T-cell (primary cell): ENCODE data around the gene UAP1L1. TPM values are rescaled to one million over a fixed set of nuclear protein-coding genes. Genes with fewer than 3 reads are reported as not detected.

Source experiments
- ATAC-seq, 4 experiments: fragments of 200-7000 bp in 3 of 4; fragments of 150-1000 bp in 1 of 4; cut with Tn5 transposase; replicated peaks in 1 of 4; 1 replicate in 3 of 4; 2 replicates in 1 of 4; pipeline ENCODE4 v1.10.0; 2021; ENCODE audit warnings: moderate library complexity in 3 of 4, mild to moderate bottlenecking in 2 of 4, moderate number of reproducible peaks in 1 of 4
- CTCF ChIA-PET, 2 donors: fragments of 300-600 bp; sonication (Branson Sonifier 250); formaldehyde crosslinking; loops; one replicate each; lab custom pipeline; 2022; ENCODE audit warnings: antibody characterized with exemption in 2 of 2; lab: Charles Lee
- POLR2A ChIA-PET, 2 donors: fragments of 300-600 bp; sonication (Branson Sonifier 250); formaldehyde crosslinking; loops; one replicate each; lab custom pipeline; 2022; ENCODE audit warnings: antibody characterized with exemption in 2 of 2; lab: Charles Lee
- DNase-seq, 35 experiments: peaks; one replicate each; pipeline versions ENCODE4 v3.0.0 to v3.0.0-alpha.2; 2013 to 2023
- H3K27ac ChIP-seq: one replicate; pipeline ENCODE4 v1.5.1; 2013; ENCODE audit warnings: low read length
- H3K27me3 ChIP-seq, 2 experiments: replicated peaks in 1 of 2; 1 replicate in 1 of 2; 2 replicates in 1 of 2; pipeline versions ENCODE4 v1.6.1 to v1.7.0; 2013; ENCODE audit warnings: low read length in 1 of 2, mixed read lengths in 1 of 2; ENCODE audit not compliant: control insufficient read depth in 2 of 2, insufficient read depth in 2 of 2; ENCODE audit errors: extremely low read depth in 1 of 2
- H3K36me3 ChIP-seq, 2 donors: 1 replicate in 1 of 2; 2 replicates in 1 of 2; pipeline versions ENCODE4 v1.6.1 to v1.7.0; 2013; ENCODE audit warnings: low read length in 1 of 2; ENCODE audit not compliant: control insufficient read depth in 2 of 2, insufficient read depth in 1 of 2; ENCODE audit errors: extremely low read depth in 1 of 2
- H3K4me1 ChIP-seq, 2 experiments: 1 replicate in 1 of 2; 2 replicates in 1 of 2; pipeline versions ENCODE4 v1.6.1 to v1.7.0; 2013; ENCODE audit warnings: low read length in 2 of 2, mixed read lengths in 1 of 2; ENCODE audit not compliant: insufficient read depth in 2 of 2, control insufficient read depth in 1 of 2; ENCODE audit errors: extremely low read depth in 1 of 2
- H3K4me3 ChIP-seq, 2 donors: 1 replicate in 1 of 2; 2 replicates in 1 of 2; pipeline versions ENCODE4 v1.5.1 to v1.7.0; 2013; ENCODE audit warnings: mild to moderate bottlenecking in 2 of 2, low read length in 1 of 2, moderate library complexity in 1 of 2; ENCODE audit not compliant: control insufficient read depth in 1 of 2; ENCODE audit errors: extremely low read depth in 1 of 2
- H3K9me3 ChIP-seq: 2 replicates; pipeline ENCODE4 v1.7.0; 2013
- H3K27ac Mint-ChIP-seq, 2 donors: one replicate each; pipeline ENCODE4 v1.8.0; 2020 to 2021; ENCODE audit warnings: mild to moderate bottlenecking in 2 of 2, mixed read lengths in 2 of 2
- H3K27me3 Mint-ChIP-seq, 2 donors: one replicate each; pipeline ENCODE4 v1.8.0; 2021 to 2022; ENCODE audit warnings: mixed read lengths in 2 of 2
- H3K36me3 Mint-ChIP-seq: one replicate; pipeline ENCODE4 v1.8.0; 2021; ENCODE audit warnings: mixed read lengths
- H3K4me1 Mint-ChIP-seq, 3 donors: one replicate each; pipeline ENCODE4 v1.8.0; 2020 to 2022; ENCODE audit warnings: mixed read lengths in 3 of 3, mild to moderate bottlenecking in 1 of 3
- H3K4me3 Mint-ChIP-seq, 3 donors: one replicate each; pipeline ENCODE4 v1.8.0; 2020 to 2022; ENCODE audit warnings: mild to moderate bottlenecking in 3 of 3, mixed read lengths in 3 of 3, moderate library complexity in 3 of 3
- H3K9me3 Mint-ChIP-seq, 3 donors: one replicate each; pipeline ENCODE4 v1.8.0; 2020 to 2022; ENCODE audit warnings: mixed read lengths in 3 of 3
- WGBS: methylation state at CpG from one replicate; pipeline ENCODE4 v1.1.5; 2013; ENCODE audit warnings: missing lambda C conversion rate; ENCODE audit not compliant: insufficient coverage; 5-methylcytosine and 5-hydroxymethylcytosine counted together
- total RNA-seq, 35 experiments: library from RNA in 6 of 35; stranded (reverse) in 6 of 35; fragments of 120-200 nt in 1 of 35; gene quantifications; one replicate each; pipeline versions ENCODE4 v1.2.1 to v1.2.4 and lab custom pipeline; 2013 to 2026

UAP1L1 gene
- total RNA-seq, 5 donors from 2014 or later (not counting 1 experiment from before 2014, with no cell fraction given) = 11.3 to 32.8 (median 19.3) TPM

- POLR2A ChIA-PET = no interaction called here
Measured at GRCh38 chr9:137065336-137065967, 11.9 kb upstream of the UAP1L1 start.

DNA sequence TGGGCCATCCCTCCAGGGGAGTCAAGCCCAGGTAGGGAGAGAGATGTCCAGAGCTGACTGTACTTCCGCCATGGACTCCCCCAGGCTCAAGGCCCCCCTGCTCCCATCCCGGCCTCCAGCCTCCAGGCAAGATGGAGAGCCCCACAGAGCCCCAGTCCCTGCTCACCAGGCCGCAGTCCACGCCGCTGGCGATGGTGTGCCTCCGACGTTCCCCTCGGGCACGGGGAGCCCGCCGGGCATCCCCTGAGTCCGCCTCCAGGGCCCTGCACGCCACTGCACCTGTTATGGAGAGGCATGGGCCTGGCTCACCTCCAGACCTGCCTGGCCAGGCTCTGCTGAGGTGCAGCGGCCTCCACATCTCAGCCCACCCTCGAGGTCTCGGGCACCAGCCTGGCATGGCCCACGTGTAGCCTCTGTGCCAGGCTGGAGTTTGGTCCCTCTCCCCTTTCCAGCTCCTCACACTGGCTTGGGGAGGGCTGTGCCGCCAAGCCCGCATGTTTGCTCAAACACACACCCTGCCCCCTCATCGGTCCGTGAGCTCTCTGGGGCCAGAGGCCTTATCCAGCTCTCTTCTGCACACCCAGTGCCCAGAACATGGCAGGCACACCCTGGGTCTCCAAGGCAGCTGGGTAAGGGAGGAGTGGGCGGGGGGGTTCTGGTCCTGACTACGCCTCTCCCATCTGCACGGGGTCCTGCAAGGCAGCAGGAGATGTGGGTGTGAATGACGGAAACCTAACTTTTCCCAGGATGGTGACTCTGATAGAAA, 11.0 kb upstream of the UAP1L1 start:
- peaks cover 12 to 16% (median 13%) of the 10 kb centered on the region in 3 donors for H3K4me1 Mint-ChIP-seq
- ATAC-seq = no peak

More at GRCh38 chr9:137065336-137065967, 11.9 kb upstream of the UAP1L1 start:
- Histone ChIP-seq H3K36me3 (no peaks in the 10 kb centered on the region), H3K4me1 (peaks cover 3 to 27% of the 10 kb centered on the region in 2 experiments), H3K27me3 (peaks cover 0 to 25% of the 10 kb centered on the region in 2 experiments), H3K9me3 (no peaks in the 10 kb centered on the region), H3K4me3 (no peak overlapping the region), H3K27ac (no peak overlapping the region)
- Mint-ChIP-seq H3K27ac (no peak overlapping the region), H3K9me3 (no peaks in the 10 kb centered on the region), H3K27me3 (peaks cover 3% of the 10 kb centered on the region in 2 donors), H3K4me3 (no peak overlapping the region), H3K4me1 (peaks cover 5 to 9% (median 8%) of the 10 kb centered on the region in 3 donors), H3K36me3 (no peaks in the 10 kb centered on the region)
- CTCF ChIA-PET = no interaction called here
- ATAC-seq (no peak), DNase-seq (no peak)
- 93% methylated on average over 21 of the region's 23 CpGs for WGBS

DNA sequence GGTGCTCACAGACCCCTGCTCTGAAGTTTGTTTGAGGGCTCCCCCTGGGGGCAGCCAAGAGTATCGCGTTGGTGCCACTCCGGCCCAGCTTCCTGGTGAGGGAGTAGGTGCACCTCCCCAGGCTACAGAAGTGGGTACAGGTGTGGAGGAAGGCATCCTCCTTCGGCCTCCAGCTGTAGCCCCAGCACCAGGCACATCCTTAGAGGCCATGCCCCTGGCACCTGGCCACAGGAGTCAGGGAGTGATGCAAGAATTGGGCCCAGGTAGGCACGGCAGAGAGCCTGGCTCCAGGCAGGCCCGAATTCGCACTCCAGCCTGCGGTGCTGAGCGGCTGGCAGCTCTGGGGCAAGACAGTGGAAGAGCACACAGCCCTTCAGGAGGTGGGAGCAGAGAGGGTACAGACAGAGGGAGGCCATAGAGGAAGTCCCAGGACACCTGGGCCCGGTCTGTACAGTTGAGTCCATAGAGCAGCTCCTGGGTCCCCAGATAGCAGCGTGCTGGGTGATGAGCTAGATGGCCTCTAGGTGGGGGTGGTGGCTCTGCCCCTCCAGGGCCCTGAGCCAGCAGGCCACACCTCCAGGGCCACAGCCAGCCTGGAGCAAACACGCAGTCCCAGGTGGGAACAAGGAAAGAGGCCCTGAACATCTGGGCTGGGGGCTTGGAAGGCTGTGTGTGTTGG, 9.3 kb upstream of the UAP1L1 start:
- H3K27ac ChIP-seq = no peak overlapping the region
- H3K4me3 ChIP-seq = no peak overlapping the region

More for the DNA sequence above, 11.0 kb upstream of the UAP1L1 start:
- Mint-ChIP-seq H3K27me3 (peaks cover 3% of the 10 kb centered on the region in 2 donors), H3K36me3 (no peaks in the 10 kb centered on the region), H3K9me3 (no peaks in the 10 kb centered on the region), H3K4me3 (no peak overlapping the region), H3K27ac (no peak overlapping the region)
- H3K27me3 ChIP-seq = peaks cover 0 to 25% of the 10 kb centered on the region in 2 experiments
- H3K36me3 ChIP-seq = no peaks in the 10 kb centered on the region
- H3K9me3 ChIP-seq = no peaks in the 10 kb centered on the region
- ChIA-PET CTCF (interaction anchor here (0.6 to 1.3 kb wide), 2 partner anchors 20 kb away, joined by 3 to 4 read pairs; no protein-coding TSS in a partner anchor), POLR2A (no interaction called here)
- H3K4me3 ChIP-seq = no peak overlapping the region
- WGBS = 92% methylated on average over 22 of the region's 26 CpGs
- peaks cover 5 to 35% of the 10 kb centered on the region in 2 experiments for H3K4me1 ChIP-seq
- no peak for DNase-seq
- no peak overlapping the region for H3K27ac ChIP-seq

DNA sequence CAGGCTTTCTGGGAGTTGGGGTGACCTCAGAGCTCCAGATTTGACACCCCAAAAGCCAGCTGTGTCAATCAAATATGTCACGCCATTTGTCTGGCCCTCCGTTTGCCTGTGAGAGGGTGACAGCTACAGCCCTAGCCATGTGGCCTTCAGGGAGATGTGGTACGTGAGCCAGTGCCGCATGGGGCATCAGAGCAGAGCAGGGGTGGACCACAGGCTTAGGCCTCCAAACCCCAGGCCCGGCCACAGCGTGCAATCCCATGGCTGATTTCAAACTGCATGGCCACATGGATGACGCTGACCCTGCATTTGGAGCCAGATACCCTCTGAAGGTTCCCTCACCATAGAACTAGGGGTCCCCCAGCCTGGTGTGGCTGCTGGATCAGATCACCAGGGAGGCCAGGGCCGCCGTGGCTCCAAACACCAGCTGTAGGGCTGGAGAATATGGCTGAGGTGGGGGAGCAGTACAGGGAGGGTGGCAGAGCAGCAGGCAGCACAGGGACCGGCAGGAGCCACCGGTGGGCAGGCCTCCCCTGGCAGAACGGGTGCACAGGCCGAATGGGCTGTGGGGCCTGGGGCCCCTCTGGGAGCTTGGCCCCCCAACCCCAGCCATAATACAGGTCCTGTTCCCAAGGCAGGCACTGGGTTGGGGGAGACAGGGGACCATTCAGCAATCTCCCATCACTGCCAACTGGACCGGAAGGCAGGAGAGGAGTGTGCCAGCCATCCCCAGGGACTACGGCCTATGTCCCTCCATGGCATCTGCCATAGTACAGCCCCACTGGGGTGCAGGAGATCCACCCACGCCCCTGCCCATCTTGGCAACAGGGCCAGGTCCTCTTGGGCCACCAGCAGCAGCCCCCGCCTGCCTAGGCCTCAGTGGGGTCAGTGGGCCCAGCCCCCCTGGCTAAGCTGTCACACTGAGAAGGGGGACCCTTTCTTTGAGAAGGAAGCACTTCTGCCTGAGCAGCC, 8.5 kb upstream of the UAP1L1 start:
- no peak for DNase-seq
- Mint-ChIP-seq H3K27me3 (peaks cover 3% of the 10 kb centered on the region in 2 donors), H3K27ac (no peak overlapping the region), H3K9me3 (no peaks in the 10 kb centered on the region), H3K4me1 (peaks cover 14 to 17% (median 15%) of the 10 kb centered on the region in 3 donors), H3K4me3 (peak overlapping the region in 1 of 3 donors; percentile 32), H3K36me3 (no peaks in the 10 kb centered on the region)
- Histone ChIP-seq H3K36me3 (no peaks in the 10 kb centered on the region), H3K27me3 (peaks cover 0 to 21% of the 10 kb centered on the region in 2 experiments), H3K9me3 (no peaks in the 10 kb centered on the region), H3K4me3 (no peak overlapping the region), H3K4me1 (peaks cover 5 to 33% of the 10 kb centered on the region in 2 experiments), H3K27ac (no peak overlapping the region)
- ChIA-PET CTCF (interaction anchor here (0.6 to 2.2 kb wide), 7 partner anchors 18 to 249 kb away, joined by 3 to 11 read pairs (median 7); partner anchors contain the start of genes MAN1B1 (in 1 of the 2) and NPDC1 (in 1 of the 2)), POLR2A (no interaction called here)
- 100% methylated on average over 12 of the region's 17 CpGs for WGBS
- no peak for ATAC-seq

More for the DNA sequence above, 9.3 kb upstream of the UAP1L1 start:
- Histone ChIP-seq H3K9me3 (no peaks in the 10 kb centered on the region), H3K27me3 (peaks cover 0 to 25% of the 10 kb centered on the region in 2 experiments), H3K4me1 (peaks cover 5 to 35% of the 10 kb centered on the region in 2 experiments), H3K36me3 (no peaks in the 10 kb centered on the region)
- Mint-ChIP-seq H3K27me3 (peaks cover 3% of the 10 kb centered on the region in 2 donors), H3K36me3 (no peaks in the 10 kb centered on the region), H3K4me3 (peak overlapping the region; percentile 43 to 61 (median 61)), H3K4me1 (peaks cover 14 to 17% (median 15%) of the 10 kb centered on the region in 3 donors), H3K27ac (peak overlapping the region; percentile 39 to 50), H3K9me3 (no peaks in the 10 kb centered on the region)
- ChIA-PET POLR2A (interaction anchor here in 1 of 2 donors (0.6 kb wide), 1 partner anchor 187 kb away, joined by 4 read pairs; no protein-coding TSS in a partner anchor), CTCF (interaction anchor here (0.6 to 1.4 kb wide), 7 partner anchors 21 to 341 kb away, joined by 3 to 10 read pairs (median 4); no protein-coding TSS in a partner anchor)
- peak; percentile 51 to 65 (median 54) for ATAC-seq
- 84% methylated on average over 7 of the region's 12 CpGs for WGBS
- peak; percentile 70 to 93 (median 82) for DNase-seq

GRCh38 chr9:137069508-137070091, 7.7 kb upstream of the UAP1L1 start:
- Mint-ChIP-seq H3K27ac (no peak overlapping the region), H3K27me3 (peaks cover 3% of the 10 kb centered on the region in 2 donors), H3K4me1 (peaks cover 12 to 15% (median 14%) of the 10 kb centered on the region in 3 donors), H3K4me3 (peak overlapping the region in 1 of 3 donors; percentile 32), H3K36me3 (no peaks in the 10 kb centered on the region), H3K9me3 (no peaks in the 10 kb centered on the region)
- ATAC-seq (peak in 3 of 4 experiments; percentile 1 to 10 (median 7)), DNase-seq (no peak)
- H3K27ac ChIP-seq = no peak overlapping the region
- H3K4me1 ChIP-seq = peaks cover 5 to 28% of the 10 kb centered on the region in 2 experiments
- WGBS = 9% methylated on average over 52 of the region's 52 CpGs
- H3K4me3 ChIP-seq = no peak overlapping the region
- peaks cover 0 to 19% of the 10 kb centered on the region in 2 experiments for H3K27me3 ChIP-seq
- H3K36me3 ChIP-seq = no peaks in the 10 kb centered on the region
- no peaks in the 10 kb centered on the region for H3K9me3 ChIP-seq
- ChIA-PET CTCF (interaction anchor here in 1 of 2 donors (1.3 to 2.2 kb wide), 3 partner anchors 17 to 26 kb away, joined by 7 to 11 read pairs (median 7); partner anchors contain the start of genes MAN1B1 and NPDC1), POLR2A (interaction anchor here (0.7 to 1.2 kb wide), 3 partner anchors 17 to 472 kb away, joined by 3 to 6 read pairs (median 3); partner anchors contain the start of genes MAN1B1 (in 1 of the 2) and TUBB4B (in 1 of the 2))
